GM12891 (cell line): ENCODE measurements around the gene CYP26A1.

ENCODE experiments used
- DNase-seq: peaks from one replicate; pipeline ENCODE4 v3.0.0; 2011; ENCODE audit warnings: low spot score; ENCODE audit not compliant: insufficient read length
- FAIRE-seq: peaks from 2 replicates; lab custom pipeline; 2011; peaks lifted over from hg19 to GRCh38; lab: Jason Lieb, UNC
- PAX5 ChIP-seq: IDR thresholded peaks from 2 replicates; pipeline ENCODE4 v1.6.1; 2011; ENCODE audit warnings: low read length, moderate library complexity, mild to moderate bottlenecking; ENCODE audit not compliant: insufficient read depth, severe bottlenecking
- POLR2A ChIP-seq: IDR thresholded peaks from 2 replicates; pipeline ENCODE4 v1.6.1; 2011; ENCODE audit warnings: low read depth, low read length, control low read depth
- POLR2AphosphoS5 ChIP-seq: IDR thresholded peaks from 2 replicates; pipeline ENCODE4 v1.6.1; 2011; ENCODE audit warnings: low read depth, low read length, control low read depth
- POU2F2 ChIP-seq: IDR thresholded peaks from 2 replicates; pipeline ENCODE4 v1.6.1; 2011; ENCODE audit warnings: low read depth, mild to moderate bottlenecking, control low read depth, low read length, moderate library complexity
- SPI1 ChIP-seq: IDR thresholded peaks from 2 replicates; pipeline ENCODE4 v1.6.1; 2011; ENCODE audit warnings: low read depth, low read length, control low read depth
- TAF1 ChIP-seq: IDR thresholded peaks from 2 replicates; pipeline ENCODE4 v1.6.1; 2011; ENCODE audit warnings: low read depth, low read length, control low read depth

CYP26A1 gene

DNA sequence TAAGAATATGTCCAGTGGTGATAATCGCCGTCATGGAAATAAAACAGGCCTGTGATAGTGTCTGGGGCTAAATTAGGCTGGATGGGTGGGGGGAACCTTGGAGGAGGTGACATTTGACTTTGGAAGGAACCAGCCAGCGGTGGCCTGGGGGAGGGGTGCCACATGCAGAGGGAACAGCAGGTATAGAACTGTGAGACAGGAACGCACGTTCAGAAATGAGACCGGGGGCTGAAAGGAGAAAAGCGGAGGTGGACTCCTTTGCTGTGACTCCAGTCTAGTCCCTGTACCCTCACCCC is 2.6 kb upstream of the CYP26A1 start:
- TF ChIP-seq PAX5, result no peak
- TF ChIP-seq POLR2A, result no peak
- no peak for TF ChIP-seq SPI1
- no peak for TF ChIP-seq TAF1
- TF ChIP-seq POU2F2, result no peak
- no peak for TF ChIP-seq POLR2AphosphoS5
- no peak for DNase-seq
- no peak for FAIRE-seq

DNA sequence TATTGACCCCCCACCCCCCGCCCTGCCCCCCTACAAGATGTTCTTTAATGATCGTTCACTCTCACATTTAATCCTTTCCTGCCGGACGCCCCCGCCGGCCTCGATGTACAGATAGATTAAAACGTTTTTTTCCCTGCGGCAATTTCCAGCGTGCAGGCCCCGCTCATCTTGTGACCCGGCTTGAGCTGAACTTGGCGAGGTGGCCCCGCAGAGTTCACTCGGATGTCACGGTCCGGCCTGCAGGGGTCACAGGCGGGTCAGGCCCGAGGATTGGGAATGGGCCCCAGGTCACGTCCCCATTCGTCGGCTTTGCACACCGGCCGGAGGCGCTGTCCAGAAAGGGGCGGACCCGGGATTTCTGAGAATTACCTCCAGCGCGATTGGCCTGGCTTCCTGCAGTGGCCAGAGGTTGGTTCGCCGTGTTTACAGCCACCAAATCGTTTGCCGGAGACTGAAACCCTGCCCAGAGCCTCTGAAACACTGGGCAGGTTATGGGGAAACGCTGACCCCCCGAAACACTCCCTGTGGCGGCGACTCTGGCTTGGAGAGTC is 1.9 kb upstream of the CYP26A1 start:
- DNase-seq, result no peak
- no peak for FAIRE-seq
- TF ChIP-seq SPI1 (no peak), POLR2A (no peak), POLR2AphosphoS5 (no peak), PAX5 (no peak), POU2F2 (no peak), TAF1 (no peak)

DNA sequence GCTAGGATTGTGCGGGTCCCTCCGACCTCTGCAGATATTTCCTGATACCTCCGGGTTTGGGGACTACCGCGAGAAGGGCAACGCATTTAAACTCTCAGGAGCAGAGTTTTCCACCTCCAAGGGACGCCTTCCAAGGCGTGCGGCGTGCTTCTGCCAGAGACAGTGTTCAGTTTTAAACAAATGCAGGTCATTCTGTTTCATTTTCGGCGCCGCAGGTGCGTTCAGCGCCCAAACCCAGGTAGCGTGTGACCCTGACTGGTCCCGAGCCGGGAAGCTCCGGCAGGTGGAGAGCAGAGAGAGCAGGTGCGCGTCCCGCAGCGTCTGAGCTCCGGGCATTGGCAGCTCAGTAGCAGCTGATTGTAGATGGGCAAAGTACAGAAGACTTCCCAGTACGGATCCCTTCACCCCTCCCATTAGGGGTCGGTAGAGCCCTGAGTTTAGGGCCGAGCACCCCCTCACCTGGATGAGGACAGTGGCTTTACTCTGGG is 1.4 kb upstream of the CYP26A1 start:
- TF ChIP-seq POU2F2 (no peak), PAX5 (no peak), POLR2AphosphoS5 (no peak), TAF1 (no peak), POLR2A (no peak), SPI1 (no peak)
- DNase-seq (no peak), FAIRE-seq (no peak)

DNA sequence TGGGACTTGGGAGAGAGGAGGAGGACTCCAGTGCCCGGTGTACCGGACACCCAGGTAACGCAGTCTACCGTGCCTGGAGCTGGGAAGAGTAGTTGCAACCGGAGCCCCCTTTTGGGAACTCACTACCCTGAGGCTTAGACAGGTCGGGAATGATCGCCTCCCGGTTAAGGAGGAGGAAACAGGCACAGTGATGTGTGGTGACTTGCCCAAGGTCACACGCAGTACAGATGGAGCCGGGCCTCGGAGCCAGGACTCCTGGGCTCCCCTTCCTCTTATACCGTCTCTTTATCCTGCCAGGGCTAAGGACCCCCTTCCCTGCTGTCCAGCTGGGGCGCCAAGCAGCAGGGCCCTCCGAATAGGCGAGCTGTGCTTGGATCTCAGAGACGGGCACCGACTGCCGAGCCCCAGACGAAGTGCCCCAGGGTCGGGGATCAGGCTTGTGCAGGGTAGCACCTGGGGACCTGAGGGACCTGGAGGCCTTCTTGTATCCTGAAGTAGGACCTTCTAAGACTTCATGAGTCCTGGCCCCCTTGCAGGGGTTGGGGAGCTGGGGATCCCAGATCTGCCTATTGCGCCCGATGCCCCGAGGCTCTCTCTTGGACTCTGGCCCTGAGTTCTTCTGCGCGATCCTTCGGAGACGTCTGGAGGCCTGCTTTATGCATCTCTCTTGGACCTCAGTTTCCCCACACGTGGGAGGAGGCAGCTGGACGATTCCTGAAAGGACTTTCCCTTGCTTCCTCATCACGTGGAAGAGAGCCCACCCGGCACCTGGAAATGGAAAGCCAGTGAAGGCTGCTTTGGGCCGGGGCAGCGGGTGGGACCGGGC is 767 bp upstream of the CYP26A1 start:
- FAIRE-seq (no peak), DNase-seq (no peak)
- TF ChIP-seq POLR2A, result no peak
- TF ChIP-seq PAX5, result no peak
- no peak for TF ChIP-seq POU2F2
- TF ChIP-seq SPI1, result no peak
- TF ChIP-seq POLR2AphosphoS5, result no peak
- no peak for TF ChIP-seq TAF1

DNA sequence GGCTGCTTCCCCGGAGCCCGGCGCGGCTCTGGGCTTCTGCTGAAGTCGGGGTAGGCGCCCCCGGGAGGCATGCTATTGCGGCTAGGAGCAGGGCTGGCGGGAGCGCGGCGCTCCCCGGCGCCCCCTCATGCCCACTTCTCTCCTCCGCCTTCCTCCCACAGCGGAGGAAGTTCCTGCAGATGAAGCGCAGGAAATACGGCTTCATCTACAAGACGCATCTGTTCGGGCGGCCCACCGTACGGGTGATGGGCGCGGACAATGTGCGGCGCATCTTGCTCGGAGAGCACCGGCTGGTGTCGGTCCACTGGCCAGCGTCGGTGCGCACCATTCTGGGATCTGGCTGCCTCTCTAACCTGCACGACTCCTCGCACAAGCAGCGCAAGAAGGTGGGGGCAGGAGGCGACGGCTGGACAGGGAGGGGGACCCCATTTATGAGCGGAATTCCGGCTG is 479 bp downstream of the CYP26A1 start:
- DNase-seq (peak; percentile 34), FAIRE-seq (no peak)
- TF ChIP-seq SPI1 (no peak), POLR2AphosphoS5 (no peak), PAX5 (no peak), POLR2A (no peak), POU2F2 (no peak), TAF1 (no peak)

DNA sequence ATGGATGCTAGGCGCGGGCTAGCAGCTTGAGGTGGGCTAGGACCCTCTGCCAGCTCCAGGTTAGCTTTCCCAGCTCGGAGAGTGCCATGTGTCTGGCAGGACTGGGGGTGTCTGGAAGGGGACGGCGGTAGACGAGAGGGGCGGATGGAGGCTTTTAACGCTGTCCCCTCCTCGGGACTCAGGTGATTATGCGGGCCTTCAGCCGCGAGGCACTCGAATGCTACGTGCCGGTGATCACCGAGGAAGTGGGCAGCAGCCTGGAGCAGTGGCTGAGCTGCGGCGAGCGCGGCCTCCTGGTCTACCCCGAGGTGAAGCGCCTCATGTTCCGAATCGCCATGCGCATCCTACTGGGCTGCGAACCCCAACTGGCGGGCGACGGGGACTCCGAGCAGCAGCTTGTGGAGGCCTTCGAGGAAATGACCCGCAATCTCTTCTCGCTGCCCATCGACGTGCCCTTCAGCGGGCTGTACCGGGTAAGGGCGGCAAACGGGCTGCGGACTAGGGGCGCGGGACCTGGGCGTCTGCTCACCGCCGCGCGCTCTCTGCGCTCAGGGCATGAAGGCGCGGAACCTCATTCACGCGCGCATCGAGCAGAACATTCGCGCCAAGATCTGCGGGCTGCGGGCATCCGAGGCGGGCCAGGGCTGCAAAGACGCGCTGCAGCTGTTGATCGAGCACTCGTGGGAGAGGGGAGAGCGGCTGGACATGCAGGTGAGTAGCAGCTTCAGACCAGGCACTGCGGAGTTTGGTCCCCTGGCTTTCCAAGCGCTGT is 1.1 kb downstream of the CYP26A1 start:
- TF ChIP-seq TAF1, result no peak
- no peak for TF ChIP-seq SPI1
- no peak for TF ChIP-seq PAX5
- no peak for TF ChIP-seq POLR2AphosphoS5
- TF ChIP-seq POLR2A, result no peak
- no peak for TF ChIP-seq POU2F2
- DNase-seq, result no peak
- no peak for FAIRE-seq

DNA sequence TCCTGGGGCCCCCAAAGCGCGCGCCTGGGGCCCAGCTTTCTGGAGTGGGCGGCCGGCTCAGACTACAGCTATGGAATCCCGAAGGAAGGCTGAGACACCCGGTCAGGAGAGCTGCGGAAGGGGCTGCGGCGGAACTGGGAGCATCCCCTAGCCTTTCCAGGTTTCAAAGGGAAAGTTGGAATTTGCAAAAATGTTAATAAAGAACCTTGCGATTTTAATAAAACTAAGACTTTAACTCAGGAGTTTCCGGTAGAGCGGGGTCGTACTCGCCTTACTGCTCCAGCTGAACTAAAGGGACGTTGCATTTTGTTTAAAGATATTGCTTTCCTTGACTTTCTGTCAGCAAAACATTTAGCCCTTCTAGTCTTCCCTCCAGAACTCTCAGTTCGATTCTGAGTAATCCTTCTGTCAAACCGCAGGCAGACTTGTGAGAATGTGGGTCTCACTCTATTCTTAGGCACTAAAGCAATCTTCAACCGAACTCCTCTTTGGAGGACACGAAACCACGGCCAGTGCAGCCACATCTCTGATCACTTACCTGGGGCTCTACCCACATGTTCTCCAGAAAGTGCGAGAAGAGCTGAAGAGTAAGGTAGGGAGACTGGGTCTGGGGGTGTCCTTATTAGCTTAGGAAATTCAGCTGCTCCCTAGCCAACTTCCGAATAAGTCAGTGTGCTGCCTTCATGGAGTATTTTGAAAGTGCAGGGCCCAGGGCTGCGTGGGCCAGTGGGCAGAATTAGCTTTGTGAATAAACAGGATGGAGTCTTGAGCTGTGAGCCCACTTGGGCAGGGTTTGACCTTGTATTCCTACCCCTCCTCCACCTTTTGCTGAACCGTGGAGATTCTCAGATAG is 1.9 kb downstream of the CYP26A1 start:
- DNase-seq (peak; percentile 45), FAIRE-seq (no peak)
- no peak for TF ChIP-seq PAX5
- no peak for TF ChIP-seq POU2F2
- no peak for TF ChIP-seq POLR2AphosphoS5
- no peak for TF ChIP-seq POLR2A
- no peak for TF ChIP-seq SPI1
- TF ChIP-seq TAF1, result no peak

DNA sequence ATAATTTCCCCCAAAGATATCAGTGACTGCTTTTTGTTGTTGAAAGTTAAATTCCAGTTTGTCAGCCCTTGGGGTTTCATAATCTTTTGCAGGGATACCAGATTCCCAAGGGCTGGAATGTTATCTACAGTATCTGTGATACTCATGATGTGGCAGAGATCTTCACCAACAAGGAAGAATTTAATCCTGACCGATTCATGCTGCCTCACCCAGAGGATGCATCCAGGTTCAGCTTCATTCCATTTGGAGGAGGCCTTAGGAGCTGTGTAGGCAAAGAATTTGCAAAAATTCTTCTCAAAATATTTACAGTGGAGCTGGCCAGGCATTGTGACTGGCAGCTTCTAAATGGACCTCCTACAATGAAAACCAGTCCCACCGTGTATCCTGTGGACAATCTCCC is 3.2 kb downstream of the CYP26A1 start:
- DNase-seq (no peak), FAIRE-seq (no peak)
- no peak for TF ChIP-seq POLR2A
- TF ChIP-seq PAX5, result no peak
- TF ChIP-seq POU2F2, result no peak
- TF ChIP-seq POLR2AphosphoS5, result no peak
- no peak for TF ChIP-seq TAF1
- TF ChIP-seq SPI1, result no peak
